IMR-90 (cell line): ENCODE data around the gene SKAP1. TPM values are rescaled to one million over a fixed set of nuclear protein-coding genes. Genes with fewer than 3 reads are reported as not detected.

Experiments used
- ATAC-seq: fragments of 200-7000 bp; cut with Tn5 transposase; 2 replicates; pipeline ENCODE4 v1.9.1; 2020; ENCODE audit warnings: low read depth, mild to moderate bottlenecking, moderate library complexity
- BruUV-seq: library from RNA; stranded (reverse); fragments of 400-500 nt; replicated peaks from 2 replicates; lab custom pipeline; 2021; lab: Mats Ljungman, UMichigan
- CTCF ChIA-PET: fragments of 300-600 bp; formaldehyde crosslinking; extraction: SDS; loops from one replicate; lab custom pipeline; 2021; ENCODE audit warnings: antibody characterized with exemption; lab: Yijun Ruan, JAX
- POLR2A ChIA-PET: fragments of 300-600 bp; sonication (Branson Sonifier 250); formaldehyde crosslinking; loops from one replicate; lab custom pipeline; 2022; ENCODE audit warnings: antibody characterized with exemption; ENCODE audit not compliant: unreplicated experiment; lab: Charles Lee
- DNase-seq: peaks from one replicate; pipeline ENCODE4 v3.0.0; 2013
- H2AFZ ChIP-seq: replicated peaks from 2 replicates; pipeline ENCODE3; 2013; ENCODE audit warnings: low read length, mild to moderate bottlenecking; ENCODE audit not compliant: poor library complexity
- H2AK5ac ChIP-seq: 2 replicates; pipeline ENCODE4 v1.6.1; 2013; ENCODE audit warnings: low read depth, low read length, inconsistent platforms
- H2AK9ac ChIP-seq: replicated peaks from 2 replicates; pipeline ENCODE3; 2013; ENCODE audit warnings: mild to moderate bottlenecking, low read depth, low read length, moderate library complexity; ENCODE audit not compliant: poor library complexity
- H2BK120ac ChIP-seq: 2 replicates; pipeline ENCODE4 v1.6.1; 2013; ENCODE audit warnings: low read depth, low read length, inconsistent platforms
- H2BK15ac ChIP-seq: 3 replicates; pipeline ENCODE4 v1.6.1; 2013; ENCODE audit warnings: low read depth, low read length, inconsistent platforms
- H2BK20ac ChIP-seq: 2 replicates; pipeline ENCODE4 v1.6.1; 2013; ENCODE audit warnings: low read depth, mild to moderate bottlenecking, inconsistent platforms, low read length, moderate library complexity
- H2BK5ac ChIP-seq: 2 replicates; pipeline ENCODE4 v1.6.1; 2013; ENCODE audit warnings: mild to moderate bottlenecking, low read depth, low read length, inconsistent platforms; ENCODE audit not compliant: poor library complexity, severe bottlenecking
- H3K14ac ChIP-seq: replicated peaks from 2 replicates; pipeline ENCODE4 v1.6.1; 2013; ENCODE audit warnings: low read depth, low read length, inconsistent platforms
- H3K18ac ChIP-seq: 2 replicates; pipeline ENCODE4 v1.6.1; 2013; ENCODE audit warnings: low read depth, low read length, control low read depth
- H3K23ac ChIP-seq: 2 replicates; pipeline ENCODE4 v1.6.1; 2013; ENCODE audit warnings: low read depth, low read length, inconsistent platforms
- H3K27ac ChIP-seq: 2 replicates; pipeline ENCODE4 v1.5.1; 2013; ENCODE audit warnings: mild to moderate bottlenecking, control low read depth, low read length; ENCODE audit not compliant: insufficient read depth
- H3K27me3 ChIP-seq: 2 replicates; pipeline ENCODE4 v1.6.1; 2013; ENCODE audit warnings: low read length; ENCODE audit not compliant: control insufficient read depth, insufficient read depth
- H3K36me3 ChIP-seq: 2 replicates; pipeline ENCODE4 v1.6.1; 2013; ENCODE audit warnings: low read length, mixed read lengths; ENCODE audit not compliant: control insufficient read depth, insufficient read depth
- H3K4ac ChIP-seq: 2 replicates; pipeline ENCODE4 v1.6.1; 2013; ENCODE audit warnings: low read depth, low read length, inconsistent platforms
- H3K4me1 ChIP-seq: 2 replicates; pipeline ENCODE4 v1.6.1; 2013; ENCODE audit warnings: low read length, mixed read lengths; ENCODE audit not compliant: control insufficient read depth, insufficient read depth
- H3K4me2 ChIP-seq: 2 replicates; pipeline ENCODE4 v1.6.1; 2013; ENCODE audit warnings: low read depth, mild to moderate bottlenecking, control low read depth, low read length, moderate library complexity
- H3K4me3 ChIP-seq: 2 replicates; pipeline ENCODE4 v1.5.1; 2013; ENCODE audit warnings: low read depth, mild to moderate bottlenecking, control low read depth, low read length, moderate library complexity; ENCODE audit not compliant: insufficient read depth
- H3K56ac ChIP-seq: 2 replicates; pipeline ENCODE4 v1.6.1; 2013; ENCODE audit warnings: low read length, inconsistent platforms; ENCODE audit not compliant: insufficient read depth; ENCODE audit errors: extremely low read depth
- H3K79me1 ChIP-seq, 2 experiments: 2 replicates each; pipeline ENCODE4 v1.6.1; 2013; ENCODE audit warnings: low read length in 2 of 2, inconsistent platforms in 1 of 2, low read depth in 1 of 2
- H3K9ac ChIP-seq: 2 replicates; pipeline ENCODE4 v1.6.1; 2013; ENCODE audit warnings: low read depth, low read length, control low read depth
- H3K9me1 ChIP-seq: 2 replicates; pipeline ENCODE4 v1.6.1; 2013; ENCODE audit warnings: low read length, inconsistent platforms; ENCODE audit not compliant: insufficient read depth
- H3K9me3 ChIP-seq: 2 replicates; pipeline ENCODE4 v1.6.1; 2013; ENCODE audit warnings: low read length; ENCODE audit not compliant: control insufficient read depth, insufficient read depth
- H4K20me1 ChIP-seq: 2 replicates; pipeline ENCODE4 v1.6.1; 2013; ENCODE audit warnings: low read length, inconsistent platforms; ENCODE audit not compliant: insufficient read depth
- H4K5ac ChIP-seq: 2 replicates; pipeline ENCODE4 v1.6.1; 2013; ENCODE audit warnings: mild to moderate bottlenecking, low read depth, low read length, control low read depth
- H4K8ac ChIP-seq, 2 experiments: 2 replicates each; pipeline ENCODE4 v1.6.1; 2013; ENCODE audit warnings: low read depth in 2 of 2, low read length in 2 of 2, control low read depth in 1 of 2, inconsistent platforms in 1 of 2
- H4K91ac ChIP-seq: 2 replicates; pipeline ENCODE4 v1.6.1; 2013; ENCODE audit warnings: low read depth, low read length, inconsistent platforms; ENCODE audit not compliant: insufficient read depth
- BHLHE40 ChIP-seq: fragments of 150-350 bp; IDR thresholded peaks from 2 replicates; pipeline ENCODE4 v1.6.1; 2016; ENCODE audit warnings: mild to moderate bottlenecking, low read depth, low read length
- CEBPB ChIP-seq: IDR thresholded peaks from 2 replicates; pipeline ENCODE4 v1.6.1; 2012; ENCODE audit warnings: low read depth, low read length, improper control_type of control experiment
- CHD1 ChIP-seq: IDR thresholded peaks from 2 replicates; pipeline ENCODE4 v1.6.1; 2012; ENCODE audit warnings: low read depth, low read length, improper control_type of control experiment
- CTCF ChIP-seq: conservative IDR thresholded peaks from 2 replicates; pipeline ENCODE4 v1.5.1; 2012; ENCODE audit warnings: mild to moderate bottlenecking, low read depth, low read length, improper control_type of control experiment
- FOS ChIP-seq: fragments of 150-350 bp; IDR thresholded peaks from 2 replicates; pipeline ENCODE4 v1.6.1; 2016; ENCODE audit warnings: low read depth, low read length
- MAFK ChIP-seq: IDR thresholded peaks from 2 replicates; pipeline ENCODE4 v1.6.1; 2012; ENCODE audit warnings: low read depth, low read length, improper control_type of control experiment
- MAZ ChIP-seq: IDR thresholded peaks from 2 replicates; pipeline ENCODE4 v1.6.1; 2012; ENCODE audit warnings: low read depth, mild to moderate bottlenecking, low read length, improper control_type of control experiment, moderate library complexity, borderline replicate concordance
- MXI1 ChIP-seq: IDR thresholded peaks from 2 replicates; pipeline ENCODE4 v1.6.1; 2012; ENCODE audit warnings: low read depth, mild to moderate bottlenecking, low read length, moderate library complexity, borderline replicate concordance
- NFE2L2 ChIP-seq: fragments of 150-350 bp; IDR thresholded peaks from 2 replicates; pipeline ENCODE4 v1.6.1; 2016; ENCODE audit warnings: low read depth, mild to moderate bottlenecking, low read length
- POLR2A ChIP-seq: IDR thresholded peaks from 2 replicates; pipeline ENCODE4 v1.6.1; 2012; ENCODE audit warnings: mild to moderate bottlenecking, low read depth, low read length
- RAD21 ChIP-seq: IDR thresholded peaks from 2 replicates; pipeline ENCODE4 v1.6.1; 2012; ENCODE audit warnings: low read length, improper control_type of control experiment
- RCOR1 ChIP-seq: IDR thresholded peaks from 2 replicates; pipeline ENCODE4 v1.6.1; 2012; ENCODE audit warnings: mild to moderate bottlenecking, low read length, improper control_type of control experiment; ENCODE audit not compliant: insufficient replicate concordance
- RFX5 ChIP-seq: IDR thresholded peaks from 2 replicates; pipeline ENCODE4 v1.8.0; 2012; ENCODE audit warnings: low read depth, mild to moderate bottlenecking, low read length, moderate library complexity
- SMC3 ChIP-seq: fragments of 150-350 bp; IDR thresholded peaks from 2 replicates; pipeline ENCODE4 v1.6.1; 2016; ENCODE audit warnings: low read depth, mild to moderate bottlenecking, antibody characterized with exemption, low read length, moderate library complexity
- WGBS, 2 experiments: methylation state at CpG; one replicate each; pipeline versions ENCODE4 v1.1.5 to v1.1.7; 2013; ENCODE audit warnings: missing lambda C conversion rate in 2 of 2; ENCODE audit not compliant: insufficient read length in 1 of 2; ENCODE audit errors: extremely low coverage in 2 of 2; 5-methylcytosine and 5-hydroxymethylcytosine counted together
- dilution Hi-C: fragments of 300-500 bp; cut with HindIII; formaldehyde crosslinking; loops from one replicate; pipeline ENCODE4 v1.14.3; 2018; ENCODE audit warnings: low sequenced_read_pairs; ENCODE audit not compliant: unreplicated experiment
- in situ Hi-C: fragments of 300-500 bp; cut with MboI; formaldehyde crosslinking; loops from 3 replicates; pipeline ENCODE4 v1.14.3; 2019; ENCODE audit warnings: low sequenced_read_pairs, inconsistent platforms, mixed read lengths
- intact Hi-C: fragments of 100-400 bp; cut with micrococcal nuclease; formaldehyde crosslinking; loops from 2 replicates; pipeline ENCODE4 v1.10.0; 2022
- polyA plus RNA-seq, 3 experiments: library from polyadenylated mRNA; depleted of rRNA; stranded (reverse); fragments of >200 nt; gene quantifications; 2 replicates each; pipeline ENCODE4 v1.2.3, GENCODE V29; 2012; ENCODE audit warnings: low replicate concordance in 1 of 3
- total RNA-seq: library from RNA; depleted of rRNA; stranded (reverse); fragments of >200 nt; gene quantifications from 2 replicates; pipeline ENCODE4 v1.2.3, GENCODE V29; 2012
- TF ChIP-seq, protein P1 (sequence below): fragments of 150-350 bp; IDR thresholded peaks from 2 replicates; pipeline ENCODE4 v1.6.1; 2016; ENCODE audit warnings: low read depth, mild to moderate bottlenecking, low read length, moderate library complexity, borderline replicate concordance
- TF ChIP-seq, protein P2 (sequence below): fragments of 150-350 bp; IDR thresholded peaks from 2 replicates; pipeline ENCODE4 v1.6.1; 2017; ENCODE audit warnings: mild to moderate bottlenecking, antibody characterized with exemption, low read length, low read depth

Gene SKAP1
- total and polyA plus RNA-seq, 2 of the 4 experiments (the other 2 are of a cell fraction): not detected

DNA sequence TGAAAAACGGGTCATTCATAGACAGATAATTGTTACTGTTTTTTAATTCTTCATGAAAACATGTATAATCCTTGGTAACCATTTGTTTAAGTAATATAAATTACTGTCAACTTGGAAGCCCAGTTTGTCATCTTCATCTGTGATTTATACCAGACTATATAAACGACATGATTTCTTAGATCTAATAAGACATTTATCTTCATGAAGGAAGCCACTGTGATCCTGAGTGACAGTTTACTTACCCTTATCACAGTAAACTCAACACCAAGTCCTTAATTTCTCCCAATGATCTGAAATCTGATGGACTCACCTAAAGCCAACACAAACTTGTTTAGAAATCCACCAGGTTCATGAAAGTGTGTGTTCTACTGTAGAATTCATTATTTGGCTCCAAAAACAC is 91.3 kb downstream of the SKAP1 start:
- Histone ChIP-seq H4K5ac (no peak overlapping the region), H3K9ac (no peak overlapping the region), H2BK120ac (no peak overlapping the region), H2AK5ac (no peak overlapping the region), H4K91ac (no peak overlapping the region), H3K9me1 (no peaks in the 10 kb centered on the region), H3K27me3 (peaks cover 38% of the 10 kb centered on the region), H3K36me3 (no peaks in the 10 kb centered on the region), H2BK20ac (no peak overlapping the region), H3K4me2 (no peak overlapping the region), H2AFZ (no peak overlapping the region), H3K79me1 (no peaks in the 10 kb centered on the region), H4K20me1 (peaks cover 3% of the 10 kb centered on the region; the same call in 1 of the 2 replicates), H3K4me1 (0 out of 2 replicates have a peak, but pooled peaks cover 1% of the 10 kb centered on the region), H3K27ac (no peak overlapping the region), H3K23ac (no peak overlapping the region), H3K14ac (no peak overlapping the region), H2BK5ac (no peak overlapping the region), H3K4me3 (no peak overlapping the region), H3K56ac (no peak overlapping the region), H2BK15ac (no peak overlapping the region), H3K18ac (no peak overlapping the region), H2AK9ac (no peak overlapping the region), H3K9me3 (no peaks in the 10 kb centered on the region), H3K4ac (no peak overlapping the region), H4K8ac (no peak overlapping the region)
- TF ChIP-seq MAZ (no peak), MXI1 (no peak), RCOR1 (no peak), RAD21 (no peak), CHD1 (no peak), SMC3 (no peak), NFE2L2 (no peak), POLR2A (no peak), FOS (no peak), CEBPB (no peak), CTCF (no peak), MAFK (no peak), RFX5 (no peak), BHLHE40 (no peak)
- TF ChIP-seq, protein P1, sequence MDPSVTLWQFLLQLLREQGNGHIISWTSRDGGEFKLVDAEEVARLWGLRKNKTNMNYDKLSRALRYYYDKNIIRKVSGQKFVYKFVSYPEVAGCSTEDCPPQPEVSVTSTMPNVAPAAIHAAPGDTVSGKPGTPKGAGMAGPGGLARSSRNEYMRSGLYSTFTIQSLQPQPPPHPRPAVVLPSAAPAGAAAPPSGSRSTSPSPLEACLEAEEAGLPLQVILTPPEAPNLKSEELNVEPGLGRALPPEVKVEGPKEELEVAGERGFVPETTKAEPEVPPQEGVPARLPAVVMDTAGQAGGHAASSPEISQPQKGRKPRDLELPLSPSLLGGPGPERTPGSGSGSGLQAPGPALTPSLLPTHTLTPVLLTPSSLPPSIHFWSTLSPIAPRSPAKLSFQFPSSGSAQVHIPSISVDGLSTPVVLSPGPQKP: no peak
- TF ChIP-seq, protein P2, sequence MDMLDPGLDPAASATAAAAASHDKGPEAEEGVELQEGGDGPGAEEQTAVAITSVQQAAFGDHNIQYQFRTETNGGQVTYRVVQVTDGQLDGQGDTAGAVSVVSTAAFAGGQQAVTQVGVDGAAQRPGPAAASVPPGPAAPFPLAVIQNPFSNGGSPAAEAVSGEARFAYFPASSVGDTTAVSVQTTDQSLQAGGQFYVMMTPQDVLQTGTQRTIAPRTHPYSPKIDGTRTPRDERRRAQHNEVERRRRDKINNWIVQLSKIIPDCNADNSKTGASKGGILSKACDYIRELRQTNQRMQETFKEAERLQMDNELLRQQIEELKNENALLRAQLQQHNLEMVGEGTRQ: no peak
- DNase-seq (no peak), ATAC-seq (no peak)
- 40% methylated on average over 1 of the region's 2 CpGs; no CpG with 5 or more reads in 1 of the 2 experiments for WGBS, 2 experiments
- ChIA-PET CTCF (interaction anchor here (1.8 kb wide), 1 partner anchor 13 kb away, joined by 6 read pairs; no protein-coding TSS in a partner anchor), POLR2A (no interaction called here)
- in situ Hi-C loops: loop anchor here (5.0 kb wide), 1 partner anchor 259 kb away; no protein-coding TSS in a partner anchor
- BruUV-seq: no TSS peak
- intact Hi-C loops: loop anchor here (10.0 kb wide), 1 partner anchor 314 kb away; no protein-coding TSS in a partner anchor
- dilution Hi-C loops: no loop called here
